Stimulated activated CD8-positive, alpha-beta memory T cell treated with anti-CD3 and anti-CD28 coated beads, Interleukin-4, amount 100 ng/mL, for 1 hour (primary cell): ENCODE data around the gene RHBDF2.

ENCODE experiments used
- DNase-seq, 2 donors: peaks; one replicate each; pipeline ENCODE4 v3.0.0-alpha.2; 2020; ENCODE audit warnings: low read depth in 2 of 2, low spot score in 1 of 2

The RHBDF2 gene

DNA sequence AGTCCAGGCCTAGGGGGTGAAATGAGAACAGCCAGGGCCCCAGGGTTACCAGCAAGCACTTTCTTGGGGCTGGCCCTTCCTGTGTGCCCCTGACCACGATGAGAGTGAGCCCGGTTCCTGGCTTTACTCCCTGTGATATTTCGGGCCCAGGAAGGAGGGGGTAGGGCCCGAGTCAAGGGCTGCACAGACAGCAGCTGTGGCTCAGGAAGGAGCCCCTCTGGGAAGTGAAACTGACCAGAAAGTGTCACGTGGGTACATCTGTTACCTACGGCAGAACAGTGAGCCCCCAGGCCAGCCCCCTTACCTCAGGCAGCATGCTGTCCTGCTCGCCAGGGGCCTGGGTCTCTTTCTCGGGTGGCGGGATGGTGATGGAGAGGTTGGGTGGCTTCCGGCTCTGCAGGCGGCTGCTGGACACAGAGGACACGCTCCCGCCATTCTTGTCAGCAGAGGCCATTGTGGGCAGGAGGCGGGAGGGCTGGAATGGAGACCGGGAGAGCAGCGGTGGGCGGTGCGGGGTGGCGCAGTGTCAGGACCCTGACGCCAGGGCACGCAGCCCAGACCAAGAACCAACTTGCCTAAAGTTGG, 20.1 kb downstream of the RHBDF2 start:
- DNase-seq = no peak

DNA sequence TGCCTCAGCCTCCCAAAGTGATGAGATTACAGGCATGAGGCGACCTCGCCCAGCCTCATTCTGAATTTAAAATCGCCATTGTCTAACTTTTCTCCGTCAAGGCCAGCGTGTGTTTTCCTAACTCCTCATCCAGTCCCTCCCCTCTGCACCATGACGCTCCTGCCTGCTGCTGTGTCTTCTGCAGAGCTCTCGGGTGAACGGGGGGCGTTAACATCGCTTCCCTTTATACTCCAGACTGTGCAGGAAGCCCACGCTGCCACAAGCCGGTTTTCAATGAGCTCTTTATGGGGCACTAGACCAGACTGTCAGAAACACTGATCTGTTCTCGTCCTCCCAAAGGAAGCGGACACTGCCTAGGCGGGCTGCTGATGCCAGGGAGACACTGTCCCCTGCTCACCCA, 20.6 kb downstream of the RHBDF2 start:
- DNase-seq = no peak

DNA sequence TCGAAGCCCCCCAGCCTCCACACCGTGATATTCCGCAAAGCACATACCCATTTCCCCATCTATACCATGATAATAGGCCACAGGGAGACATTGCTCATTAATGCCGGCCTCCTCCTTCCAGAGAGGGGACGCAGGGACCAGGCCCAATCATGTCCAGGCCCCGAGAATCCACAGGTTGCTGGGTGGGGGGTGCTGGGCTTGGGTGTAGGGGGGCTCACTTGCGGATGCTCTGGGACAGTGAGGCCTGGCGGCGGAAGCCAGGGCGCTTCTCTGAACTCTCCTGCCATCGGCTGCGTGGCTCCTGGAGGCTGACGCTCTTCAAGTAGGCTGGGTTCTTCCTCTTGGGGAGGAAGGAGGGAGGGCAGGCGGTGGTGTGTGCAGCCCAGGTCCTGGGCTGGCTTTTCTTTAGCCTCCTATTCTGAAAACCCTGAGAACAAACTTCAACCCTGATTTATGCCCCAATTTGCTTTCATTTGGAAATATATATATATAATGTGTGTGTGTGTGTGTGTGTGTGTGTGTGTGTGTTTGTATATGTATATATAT, 21.6 kb downstream of the RHBDF2 start:
- DNase-seq = no peak

GRCh38 chr17:76478730-76479514, 22.3 kb downstream of the RHBDF2 start:
- no peak for DNase-seq

- no peak for DNase-seq
Observed at GRCh38 chr17:76478097-76478496, 23.1 kb downstream of the RHBDF2 start.

DNA sequence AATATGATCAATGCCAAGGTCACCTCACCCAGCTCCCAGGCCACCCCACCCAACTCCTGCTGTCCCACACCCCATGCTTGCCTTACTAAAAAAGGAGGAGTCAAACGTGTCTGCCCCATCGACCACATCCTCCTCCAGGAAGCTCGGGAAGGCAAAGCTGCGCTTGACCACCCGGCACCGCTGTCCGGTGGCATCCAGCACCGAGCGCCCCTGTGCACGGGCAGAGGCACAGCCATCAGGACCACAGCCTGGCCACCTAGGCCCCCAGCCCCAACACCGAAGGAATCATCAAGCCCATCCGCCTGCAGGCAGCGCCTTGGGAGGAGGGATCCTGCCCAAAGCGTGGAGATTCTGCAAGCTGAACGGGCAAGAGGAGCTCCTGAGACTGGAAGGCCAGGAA, 23.6 kb downstream of the RHBDF2 start:
- DNase-seq = no peak

- no peak for DNase-seq
Observed at GRCh38 chr17:76476736-76477135, 24.5 kb downstream of the RHBDF2 start.

DNA sequence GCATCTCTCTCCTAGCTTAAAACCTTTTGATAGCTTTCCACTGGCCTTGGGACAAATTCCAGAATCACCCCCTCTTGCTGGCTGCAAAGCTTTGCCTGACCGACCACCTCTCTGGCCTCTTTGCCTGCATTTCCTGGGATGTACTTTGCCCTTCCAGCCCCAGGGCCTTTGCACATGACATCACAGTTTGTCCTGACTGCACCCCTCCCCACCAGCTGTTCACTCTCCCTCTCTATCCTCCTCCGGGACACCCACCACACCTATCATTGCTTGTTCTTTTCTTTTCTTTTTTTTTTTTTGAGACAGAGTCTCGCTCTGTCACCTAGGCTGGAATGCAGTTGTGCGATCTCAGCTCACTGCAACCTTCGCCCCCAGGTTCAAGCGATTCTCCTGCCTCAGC, 25.9 kb downstream of the RHBDF2 start:
- no peak for DNase-seq

GRCh38 chr17:76474894-76475293, 26.3 kb downstream of the RHBDF2 start:
- DNase-seq = no peak

DNA sequence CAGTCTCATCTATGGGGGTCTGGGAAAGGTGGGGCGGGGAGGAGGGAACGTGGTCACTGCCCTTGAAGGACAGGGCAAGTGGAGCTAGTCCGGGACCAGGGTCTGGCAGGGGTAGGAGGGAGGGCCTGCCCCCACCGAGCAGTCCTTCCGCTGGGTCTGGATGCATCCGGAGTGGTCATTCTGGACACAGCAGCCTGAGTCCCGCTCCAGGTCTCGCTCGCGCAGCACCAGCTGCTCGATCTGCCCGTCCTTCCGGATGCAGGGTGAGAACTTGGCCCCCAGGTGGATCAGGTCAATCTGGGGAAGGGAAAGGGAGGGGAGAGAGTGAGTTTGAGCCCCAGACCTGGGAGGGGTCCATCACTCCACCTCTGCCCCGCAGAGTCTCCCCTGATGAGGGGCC, 27.0 kb downstream of the RHBDF2 start:
- DNase-seq = no peak

- no peak for DNase-seq
Observed at GRCh38 chr17:76473541-76473985, 27.7 kb downstream of the RHBDF2 start.

DNA sequence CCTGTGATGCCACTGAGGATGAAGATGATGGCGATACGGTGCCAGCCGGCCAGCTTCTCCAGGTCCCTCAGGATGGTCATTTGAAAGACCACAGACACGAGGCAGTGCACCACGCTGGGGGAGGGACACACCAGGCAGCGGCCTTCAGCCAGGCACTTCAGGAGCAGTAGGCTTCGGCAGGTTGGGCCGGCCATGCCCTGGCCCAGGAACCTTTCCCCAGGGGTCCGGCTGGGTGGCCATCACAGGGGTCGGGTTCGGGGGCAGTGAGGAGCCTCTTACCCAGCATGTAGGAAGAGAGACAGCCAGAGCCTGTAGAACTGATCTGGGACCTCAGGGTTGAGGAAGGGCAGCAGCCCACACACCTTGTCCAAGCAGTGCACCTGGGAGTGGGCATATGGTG, 28.5 kb downstream of the RHBDF2 start:
- DNase-seq = no peak

- DNase-seq = no peak
Observed at GRCh38 chr17:76472258-76472645, 29.0 kb downstream of the RHBDF2 start.

DNA sequence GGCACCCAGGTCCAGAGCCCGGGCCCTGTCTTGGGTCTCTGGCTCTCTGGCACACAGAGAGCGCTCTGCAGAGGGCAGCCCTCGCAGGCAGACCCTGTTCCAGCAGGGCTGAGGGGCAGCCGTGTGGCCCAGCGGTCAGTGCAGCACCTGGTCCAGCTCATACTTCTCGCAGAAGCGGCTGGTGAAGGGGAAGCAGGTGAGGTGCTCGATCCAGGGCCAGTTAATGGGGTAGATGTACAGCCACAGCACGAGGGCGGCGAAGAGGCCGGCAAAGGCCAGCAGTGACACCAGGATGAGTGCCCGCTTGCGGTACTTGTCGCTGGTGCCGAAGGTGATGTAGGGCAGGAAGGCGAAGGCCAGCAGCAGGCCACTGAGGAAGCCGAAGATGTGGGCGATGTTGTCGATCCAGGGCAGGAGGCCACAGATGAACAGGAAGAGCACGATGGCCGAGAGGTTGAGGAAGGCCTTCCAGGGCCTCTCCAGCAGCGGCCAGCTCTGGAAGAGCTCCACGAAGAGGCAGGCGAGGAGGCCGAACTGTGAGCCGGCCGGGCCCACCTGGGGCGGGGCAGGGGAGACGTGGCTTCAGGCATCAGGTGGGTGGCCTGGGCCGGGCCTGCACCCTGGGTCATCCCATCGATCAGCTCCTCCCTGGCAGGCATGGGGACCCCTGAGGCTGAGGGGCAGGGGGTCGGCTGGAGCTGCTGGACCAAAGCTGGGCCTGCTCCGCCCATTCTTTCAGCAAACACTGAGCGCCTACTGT, 29.5 kb downstream of the RHBDF2 start:
- DNase-seq = no peak

DNA sequence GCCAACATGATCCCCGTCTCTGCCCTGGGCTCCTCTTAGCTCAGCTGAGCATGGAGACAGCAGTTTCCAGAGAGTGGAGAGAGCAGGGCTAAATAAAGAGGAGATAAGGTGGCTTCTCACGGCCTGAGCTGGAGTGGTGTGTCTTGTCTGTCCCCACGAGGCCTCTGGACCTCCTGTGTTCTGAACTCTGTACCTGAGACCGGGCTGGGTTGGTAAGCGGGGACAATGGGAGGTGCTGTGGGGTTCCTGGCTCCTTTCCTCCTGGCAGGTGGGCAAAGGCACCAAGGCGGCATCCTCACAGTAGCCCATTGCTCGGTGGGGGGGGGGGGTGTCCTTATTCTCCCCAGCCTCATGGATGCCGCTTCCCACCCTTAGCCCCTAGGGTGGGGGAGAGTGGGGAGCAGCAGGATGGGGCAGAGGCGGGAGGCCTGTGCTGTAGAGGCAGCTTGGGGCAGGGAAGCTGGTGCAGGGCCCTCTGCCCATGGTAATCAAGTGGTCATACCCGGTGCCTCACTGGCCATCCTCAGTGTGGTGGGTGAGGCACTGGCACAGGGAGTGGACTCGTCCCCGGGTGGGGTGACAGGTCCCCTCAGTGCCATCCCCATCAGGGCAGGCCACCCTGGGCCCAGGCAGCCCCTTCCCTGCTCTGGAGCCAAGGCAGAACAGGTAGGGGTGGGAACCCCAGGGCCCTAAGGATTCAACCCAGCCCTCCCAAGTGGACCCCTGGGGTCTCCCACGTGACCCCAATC, 31.1 kb downstream of the RHBDF2 start:
- no peak for DNase-seq

DNA sequence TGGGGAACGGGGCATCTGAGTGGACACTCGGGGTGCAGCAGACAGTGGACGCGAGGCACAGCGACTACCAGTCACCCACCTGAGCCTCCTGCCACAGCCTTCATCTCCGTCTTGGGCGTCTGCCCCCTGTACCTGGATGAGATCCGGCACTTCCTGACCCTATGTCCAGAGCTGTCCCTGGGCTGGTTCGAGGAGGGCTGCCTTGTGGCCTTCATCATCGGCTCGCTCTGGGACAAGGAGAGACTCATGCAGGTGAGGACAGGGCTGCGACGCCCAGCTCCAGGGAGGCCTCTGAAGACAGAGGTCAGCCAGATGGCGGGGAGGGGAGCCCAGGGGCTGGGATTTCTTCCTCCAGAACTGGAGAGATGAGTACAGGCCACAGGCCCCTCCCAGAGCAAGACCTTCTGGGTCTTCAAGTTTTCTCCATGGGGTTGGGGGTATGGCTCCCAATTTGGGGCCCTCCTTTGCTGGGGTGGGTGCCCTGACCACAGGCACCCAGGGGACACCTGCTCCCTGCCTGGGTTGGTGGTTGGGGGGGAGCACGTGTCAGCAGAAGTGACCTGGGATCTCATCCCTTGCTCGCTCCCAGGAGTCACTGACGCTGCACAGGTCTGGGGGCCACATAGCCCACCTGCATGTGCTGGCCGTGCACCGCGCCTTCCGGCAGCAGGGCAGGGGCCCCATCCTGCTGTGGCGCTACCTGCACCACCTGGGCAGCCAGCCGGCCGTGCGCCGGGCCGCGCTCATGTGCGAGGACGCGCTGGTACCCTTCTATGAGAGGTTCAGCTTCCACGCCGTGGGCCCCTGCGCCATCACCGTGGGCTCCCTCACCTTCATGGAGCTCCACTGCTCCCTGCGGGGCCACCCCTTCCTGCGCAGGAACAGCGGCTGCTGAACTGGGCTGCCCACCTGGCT, 31.9 kb downstream of the RHBDF2 start:
- DNase-seq = no peak

- no peak for DNase-seq
Observed at GRCh38 chr17:76468634-76469010, 32.6 kb downstream of the RHBDF2 start.

- DNase-seq = no peak
Observed at GRCh38 chr17:76467809-76468633, 33.2 kb downstream of the RHBDF2 start.

- DNase-seq = no peak
Observed at GRCh38 chr17:76467366-76467765, 33.9 kb downstream of the RHBDF2 start, which contains the start of gene AANAT. Gene AANAT (plus strand): TSS chr17:76467603. CDS start chr17:76468747, 1,144 bp downstream.
